ENCODE data around the gene MMP14. TPM values are rescaled to one million over a fixed set of nuclear protein-coding genes. Genes with fewer than 3 reads are reported as not detected.

The MMP14 gene
- total RNA-seq, 2 experiments from 2014 or later: 3.1 to 4.9 TPM

GRCh38 chr14:22882064-22882463, 45.7 kb downstream of the MMP14 start:
- no peak overlapping the region for H3K27ac Mint-ChIP-seq

GRCh38 chr14:22882529-22883172, 46.3 kb downstream of the MMP14 start:
- H3K4me1 Mint-ChIP-seq: peaks cover 16% of the 10 kb centered on the region
- no peak overlapping the region for H3K4me3 Mint-ChIP-seq
- H3K9me3 Mint-ChIP-seq: no peaks in the 10 kb centered on the region
- ATAC-seq (ENCODE audit: low read depth): no peak
- H3K36me3 Mint-ChIP-seq: peaks cover 7% of the 10 kb centered on the region
- POLR2A ChIA-PET: interaction anchor here (1.2 to 2.7 kb wide), 6 partner anchors 10 to 73 kb away, joined by 3 to 13 read pairs (median 4); partner anchors contain the start of genes LRP10 and RBM23
- peaks cover 25% of the 10 kb centered on the region for H3K27me3 Mint-ChIP-seq
- H3K27ac Mint-ChIP-seq: no peak overlapping the region
- DNase-seq: no peak

More at GRCh38 chr14:22882064-22882463, 45.7 kb downstream of the MMP14 start:
- peaks cover 11% of the 10 kb centered on the region for H3K4me1 Mint-ChIP-seq
- peaks cover 25% of the 10 kb centered on the region for H3K27me3 Mint-ChIP-seq
- ATAC-seq (ENCODE audit: low read depth) (no peak), DNase-seq (no peak)
- no peak overlapping the region for H3K4me3 Mint-ChIP-seq
- H3K36me3 Mint-ChIP-seq: peaks cover 7% of the 10 kb centered on the region
- POLR2A ChIA-PET: interaction anchor here (1.2 to 1.6 kb wide), 5 partner anchors 11 to 74 kb away, joined by 3 to 6 read pairs (median 4); partner anchors contain the start of genes LRP10 and RBM23
- no peaks in the 10 kb centered on the region for H3K9me3 Mint-ChIP-seq

- DNase-seq (no peak), ATAC-seq (ENCODE audit: low read depth) (no peak)
- H3K27me3 Mint-ChIP-seq: peaks cover 25% of the 10 kb centered on the region
- H3K4me1 Mint-ChIP-seq: peaks cover 18% of the 10 kb centered on the region
- POLR2A ChIA-PET: interaction anchor here (1.2 to 2.7 kb wide), 3 partner anchors 10 to 24 kb away, joined by 4 to 13 read pairs (median 5); no protein-coding TSS in a partner anchor
- no peaks in the 10 kb centered on the region for H3K9me3 Mint-ChIP-seq
- no peak within 1 kb of the TSS for H3K27ac Mint-ChIP-seq
- H3K4me3 Mint-ChIP-seq: no peak within 1 kb of the TSS
- peaks cover 2% of the 10 kb centered on the region for H3K36me3 Mint-ChIP-seq
Observed at GRCh38 chr14:22883173-22883976, 47.0 kb downstream of the MMP14 start, which contains the start of gene REM2. TSS of gene REM2 (plus strand) at chr14:22883222. CDS start at chr14:22883288, 66 bp downstream.

- POLR2A ChIA-PET: interaction anchor here (1.3 to 2.7 kb wide), 2 partner anchors 11 to 13 kb away, joined by 5 to 13 read pairs; no protein-coding TSS in a partner anchor
- Mint-ChIP-seq H3K9me3 (no peaks in the 10 kb centered on the region), H3K27ac (no peak overlapping the region), H3K36me3 (no peaks in the 10 kb centered on the region), H3K4me1 (peaks cover 20% of the 10 kb centered on the region), H3K27me3 (peaks cover 25% of the 10 kb centered on the region), H3K4me3 (no peak overlapping the region)
- ATAC-seq (ENCODE audit: low read depth): no peak
- no peak for DNase-seq
Observed at GRCh38 chr14:22884076-22884737, 47.8 kb downstream of the MMP14 start.

GRCh38 chr14:22884738-22885523, 48.5 kb downstream of the MMP14 start:
- no peak overlapping the region for H3K4me3 Mint-ChIP-seq
- POLR2A ChIA-PET: interaction anchor here (1.5 to 2.7 kb wide), 2 partner anchors 12 to 32 kb away, joined by 4 to 13 read pairs; no protein-coding TSS in a partner anchor
- H3K4me1 Mint-ChIP-seq: peaks cover 20% of the 10 kb centered on the region
- H3K27me3 Mint-ChIP-seq: peaks cover 25% of the 10 kb centered on the region
- DNase-seq (no peak), ATAC-seq (ENCODE audit: low read depth) (no peak)
- no peaks in the 10 kb centered on the region for H3K36me3 Mint-ChIP-seq
- no peaks in the 10 kb centered on the region for H3K9me3 Mint-ChIP-seq
- H3K27ac Mint-ChIP-seq: no peak overlapping the region

- peak overlapping the region; percentile 18 for H3K27ac Mint-ChIP-seq
- POLR2A ChIA-PET: interaction anchor here (1.0 to 2.9 kb wide), 4 partner anchors 14 to 33 kb away, joined by 3 to 27 read pairs (median 6); partner anchors contain the start of genes LRP10 and RBM23
- H3K4me1 Mint-ChIP-seq: peaks cover 23% of the 10 kb centered on the region
- no peaks in the 10 kb centered on the region for H3K36me3 Mint-ChIP-seq
- H3K27me3 Mint-ChIP-seq: peaks cover 25% of the 10 kb centered on the region
- H3K9me3 Mint-ChIP-seq: no peaks in the 10 kb centered on the region
- DNase-seq (no peak), ATAC-seq (ENCODE audit: low read depth) (no peak)
- H3K4me3 Mint-ChIP-seq: peak overlapping the region; percentile 36
Observed at GRCh38 chr14:22885975-22886374, 49.6 kb downstream of the MMP14 start.

- H3K27ac Mint-ChIP-seq: peak overlapping the region; percentile 74
- no peaks in the 10 kb centered on the region for H3K36me3 Mint-ChIP-seq
- no peaks in the 10 kb centered on the region for H3K9me3 Mint-ChIP-seq
- peak; percentile 77 for ATAC-seq (ENCODE audit: low read depth)
- DNase-seq: peak; percentile 81
- H3K4me1 Mint-ChIP-seq: peaks cover 23% of the 10 kb centered on the region
- peaks cover 25% of the 10 kb centered on the region for H3K27me3 Mint-ChIP-seq
- POLR2A ChIA-PET: interaction anchor here (1.0 to 2.9 kb wide), 6 partner anchors 8 to 56 kb away, joined by 3 to 27 read pairs (median 4); partner anchors contain the start of genes LRP10 and RBM23
- H3K4me3 Mint-ChIP-seq: peak overlapping the region; percentile 85
Observed at GRCh38 chr14:22886500-22887259, 50.3 kb downstream of the MMP14 start.

- Mint-ChIP-seq H3K4me1 (peaks cover 23% of the 10 kb centered on the region), H3K36me3 (no peaks in the 10 kb centered on the region), H3K4me3 (peak overlapping the region; percentile 85), H3K27me3 (peaks cover 25% of the 10 kb centered on the region), H3K27ac (peak overlapping the region; percentile 74), H3K9me3 (no peaks in the 10 kb centered on the region)
- ATAC-seq (ENCODE audit: low read depth) (peak; percentile 19), DNase-seq (no peak)
- POLR2A ChIA-PET: interaction anchor here (1.0 to 2.9 kb wide), 4 partner anchors 9 to 57 kb away, joined by 3 to 27 read pairs (median 5); partner anchors contain the start of gene LRP10
Observed at GRCh38 chr14:22887260-22887989, 51.0 kb downstream of the MMP14 start.

- H3K27me3 Mint-ChIP-seq: peaks cover 20% of the 10 kb centered on the region
- no peak overlapping the region for H3K27ac Mint-ChIP-seq
- H3K4me1 Mint-ChIP-seq: peaks cover 23% of the 10 kb centered on the region
- no peak for DNase-seq
- ATAC-seq (ENCODE audit: low read depth): no peak
- no peaks in the 10 kb centered on the region for H3K9me3 Mint-ChIP-seq
- H3K4me3 Mint-ChIP-seq: no peak overlapping the region
- no peaks in the 10 kb centered on the region for H3K36me3 Mint-ChIP-seq
- POLR2A ChIA-PET: interaction anchor here (2.9 kb wide), 1 partner anchor 16 kb away, joined by 27 read pairs; the partner anchor contains the start of gene LRP10
Observed at GRCh38 chr14:22887990-22888378, 51.6 kb downstream of the MMP14 start.

- H3K27ac Mint-ChIP-seq: no peak overlapping the region
- no peak overlapping the region for H3K4me3 Mint-ChIP-seq
- POLR2A ChIA-PET: interaction anchor here (0.6 to 2.9 kb wide), 2 partner anchors 16 to 43 kb away, joined by 3 to 27 read pairs; partner anchors contain the start of gene LRP10
- ATAC-seq (ENCODE audit: low read depth) (no peak), DNase-seq (no peak)
- H3K36me3 Mint-ChIP-seq: no peaks in the 10 kb centered on the region
- H3K4me1 Mint-ChIP-seq: peaks cover 23% of the 10 kb centered on the region
- H3K9me3 Mint-ChIP-seq: no peaks in the 10 kb centered on the region
- H3K27me3 Mint-ChIP-seq: peaks cover 17% of the 10 kb centered on the region
Observed at GRCh38 chr14:22888662-22889061, 52.3 kb downstream of the MMP14 start.

- H3K4me1 Mint-ChIP-seq: peaks cover 16% of the 10 kb centered on the region
- H3K27ac Mint-ChIP-seq: no peak overlapping the region
- no peaks in the 10 kb centered on the region for H3K9me3 Mint-ChIP-seq
- H3K27me3 Mint-ChIP-seq: peaks cover 8% of the 10 kb centered on the region
- POLR2A ChIA-PET: interaction anchor here (0.7 to 1.1 kb wide), 3 partner anchors 12 to 297 kb away, joined by 3 to 6 read pairs (median 4); no protein-coding TSS in a partner anchor
- ATAC-seq (ENCODE audit: low read depth): no peak
- no peaks in the 10 kb centered on the region for H3K36me3 Mint-ChIP-seq
- no peak overlapping the region for H3K4me3 Mint-ChIP-seq
- DNase-seq: no peak
Observed at GRCh38 chr14:22890416-22890815, 54.0 kb downstream of the MMP14 start.
